ENCODE results near the gene THBS2.
"Not testable (repeated sequence)": the region's sequence is repeated elsewhere in the genome, so short reads cannot be mapped to it uniquely, and the experiment has no call there.

THBS2 gene

GRCh38 chr6:169208011-169208410 is 45.6 kb downstream of the THBS2 start:
- DNase-seq (ENCODE audit: low read depth): no peak

- no peak for DNase-seq (ENCODE audit: low read depth)
Observed at GRCh38 chr6:169207482-169207881, 46.2 kb downstream of the THBS2 start.

GRCh38 chr6:169205176-169206160 is 48.2 kb downstream of the THBS2 start:
- DNase-seq (ENCODE audit: low read depth): no peak

- DNase-seq (ENCODE audit: low read depth): no peak
Observed at GRCh38 chr6:169204167-169204566, 49.5 kb downstream of the THBS2 start.

DNA sequence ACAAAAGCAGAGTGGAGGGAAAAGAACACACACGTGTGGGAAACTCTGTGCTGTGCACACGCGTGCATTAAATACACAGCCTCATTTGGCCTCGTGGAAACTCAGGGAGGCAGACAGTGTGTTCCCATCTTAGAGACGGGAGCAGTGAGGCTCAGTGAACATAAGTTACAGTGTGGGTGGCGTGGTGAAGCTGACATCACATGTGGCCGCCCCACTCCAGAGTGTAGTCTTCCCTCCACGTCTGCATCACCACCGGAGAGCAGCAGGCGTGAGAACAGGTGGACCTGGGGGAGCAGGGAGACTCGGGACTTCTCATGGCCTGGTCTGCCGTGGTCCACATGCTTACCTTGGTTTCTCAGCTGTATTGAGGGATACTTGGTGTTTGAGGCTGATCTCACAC is 51.7 kb downstream of the THBS2 start:
- no peak for DNase-seq (ENCODE audit: low read depth)

DNA sequence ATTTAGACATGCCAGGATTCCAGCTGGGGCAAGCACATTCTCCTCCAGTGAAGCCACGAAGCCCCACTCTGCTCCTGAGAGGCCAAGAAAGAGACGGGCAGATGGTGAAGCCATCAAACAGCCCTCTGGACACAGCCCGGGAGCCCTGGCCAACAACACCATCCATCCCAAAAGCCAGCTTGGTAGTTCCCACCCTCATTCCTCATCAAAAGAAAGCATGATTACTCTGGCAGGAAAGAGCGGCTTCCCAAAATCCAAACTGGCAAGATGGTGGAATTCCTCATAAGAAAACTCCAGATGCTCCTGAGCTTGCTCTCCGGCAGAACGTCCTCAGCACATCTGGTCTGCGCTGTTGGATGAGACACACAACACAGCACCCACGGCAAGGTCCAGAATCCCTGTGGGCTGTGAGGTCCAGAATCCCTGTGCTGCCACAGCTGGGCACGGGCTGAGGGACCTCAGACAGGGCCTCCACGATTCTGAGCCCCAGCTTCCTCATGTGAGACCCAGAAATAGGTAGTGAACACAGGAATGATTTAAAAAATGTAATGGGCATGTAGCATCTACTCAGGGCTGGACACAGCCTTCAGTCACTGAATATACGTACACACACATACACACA is 52.6 kb downstream of the THBS2 start:
- DNase-seq (ENCODE audit: low read depth): no peak

DNA sequence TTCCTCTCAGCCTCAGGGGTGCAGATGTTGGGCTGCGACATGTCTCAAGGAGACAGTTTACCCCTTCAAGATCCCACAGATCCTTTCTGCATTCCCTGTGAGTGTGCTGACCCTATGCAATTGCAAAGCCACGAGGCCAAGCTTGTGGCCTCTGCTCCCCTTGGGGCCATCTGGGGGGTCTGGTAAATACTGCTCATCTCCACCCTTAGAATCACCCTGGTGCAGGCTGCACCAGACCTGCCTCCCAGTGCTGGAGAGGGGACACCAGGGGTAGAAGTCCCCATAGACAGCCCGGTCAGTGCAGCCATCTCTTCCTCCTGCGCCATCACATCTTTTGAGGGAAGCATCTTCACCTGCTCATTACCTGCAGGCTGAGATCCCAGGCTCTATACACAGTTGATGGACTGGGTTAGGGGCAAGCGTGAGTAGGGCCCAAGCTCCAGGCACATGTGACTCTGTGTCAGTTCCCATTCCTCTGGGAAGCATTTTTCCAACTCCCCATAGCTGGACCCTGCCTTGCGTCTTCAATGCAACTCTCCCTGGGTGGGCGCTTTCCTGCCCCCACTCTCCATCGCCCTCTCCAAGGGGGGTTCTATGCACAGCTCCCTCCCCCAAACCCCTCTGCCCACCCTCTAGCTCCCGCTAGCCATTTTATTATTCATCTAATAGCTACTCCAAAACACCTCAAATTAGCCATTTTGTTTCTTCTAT is 53.9 kb downstream of the THBS2 start:
- DNase-seq (ENCODE audit: low read depth): no peak

- DNase-seq (ENCODE audit: low read depth): no peak
Observed at GRCh38 chr6:169198885-169199284, 54.8 kb downstream of the THBS2 start.

GRCh38 chr6:169197929-169198328 is 55.7 kb downstream of the THBS2 start:
- not testable (repeated sequence) for DNase-seq (ENCODE audit: low read depth)

GRCh38 chr6:169196279-169196678 is 57.4 kb downstream of the THBS2 start:
- not testable (repeated sequence) for DNase-seq (ENCODE audit: low read depth)

DNA sequence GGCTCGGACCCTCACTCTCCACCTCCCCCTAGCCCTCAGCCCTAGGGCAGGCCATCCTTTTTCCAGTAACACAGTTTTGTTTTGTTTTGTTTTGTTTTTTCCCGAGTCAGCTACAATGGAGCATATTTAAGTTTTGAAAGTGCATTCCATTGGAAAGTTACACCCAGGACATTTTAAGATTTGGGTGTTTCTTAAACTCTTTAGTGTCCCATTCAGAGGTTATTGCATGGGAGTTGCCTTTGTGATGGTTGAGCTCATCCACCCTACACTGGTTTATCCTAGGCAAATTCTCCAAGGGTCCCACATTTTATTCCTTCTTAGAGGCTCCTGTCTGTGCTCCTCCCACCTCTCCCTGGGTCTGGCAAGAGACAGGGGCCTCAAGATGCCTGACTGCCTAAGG is 58.9 kb downstream of the THBS2 start:
- no peak for DNase-seq (ENCODE audit: low read depth)

DNA sequence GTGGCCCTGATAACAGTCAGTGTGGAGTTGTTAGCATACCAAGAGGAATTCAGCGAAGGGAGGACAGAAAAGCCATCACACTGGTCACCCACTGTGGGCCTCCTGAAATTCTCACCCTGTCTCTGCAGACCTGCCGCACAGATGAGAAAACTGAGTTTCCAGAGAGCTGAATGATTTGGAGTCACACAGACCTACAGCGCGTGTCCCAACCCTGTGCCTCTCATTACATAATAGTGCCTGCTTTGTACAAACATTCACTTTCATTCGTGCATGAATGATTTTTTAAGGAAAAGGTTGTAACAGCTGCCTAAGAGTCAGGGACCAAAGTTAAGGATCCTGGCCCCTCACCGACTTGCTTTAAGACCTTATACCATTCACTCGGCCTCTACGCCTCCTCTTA is 62.7 kb downstream of the THBS2 start:
- DNase-seq (ENCODE audit: low read depth): no peak

GRCh38 chr6:169190144-169190584 is 63.5 kb downstream of the THBS2 start:
- no peak for DNase-seq (ENCODE audit: low read depth)

DNA sequence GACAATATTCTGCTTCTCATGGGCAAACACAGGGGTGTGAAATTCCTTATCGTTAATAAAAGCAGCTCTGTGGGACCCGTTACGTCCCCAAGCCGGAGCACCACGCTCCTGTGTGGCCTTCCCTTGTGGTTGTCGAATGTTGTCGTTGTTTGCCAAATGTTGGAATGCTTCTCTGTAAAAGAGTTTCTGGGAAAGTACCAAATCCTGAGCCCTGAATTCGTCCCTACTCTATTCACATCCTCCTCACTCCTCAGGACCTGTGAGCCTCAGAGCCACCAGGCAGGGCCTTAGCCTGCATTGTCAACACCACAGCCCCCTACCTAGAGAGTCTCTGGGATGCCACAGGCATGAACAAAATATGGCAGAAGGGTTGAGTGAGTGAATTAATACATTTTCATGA is 64.0 kb downstream of the THBS2 start:
- no peak for DNase-seq (ENCODE audit: low read depth)

DNA sequence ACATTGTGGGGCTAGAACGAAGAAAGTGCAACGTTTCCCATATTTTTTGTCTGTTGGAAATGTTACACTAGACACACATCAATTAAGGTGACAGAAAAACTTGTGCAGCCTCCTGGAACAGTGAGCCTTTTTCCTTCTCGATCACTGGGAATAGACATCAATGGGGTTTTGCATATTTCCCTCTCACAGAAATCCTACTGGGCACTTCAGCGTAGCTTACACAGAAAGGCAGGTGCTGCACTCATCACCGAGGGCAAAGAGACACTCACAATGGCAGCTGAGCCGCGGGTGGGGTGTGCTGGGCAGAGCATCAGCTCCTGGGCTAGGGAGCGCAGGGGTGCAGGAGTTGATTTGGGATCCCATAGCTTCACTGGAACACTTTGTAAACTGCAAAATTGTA is 64.5 kb downstream of the THBS2 start:
- DNase-seq (ENCODE audit: low read depth): no peak

DNA sequence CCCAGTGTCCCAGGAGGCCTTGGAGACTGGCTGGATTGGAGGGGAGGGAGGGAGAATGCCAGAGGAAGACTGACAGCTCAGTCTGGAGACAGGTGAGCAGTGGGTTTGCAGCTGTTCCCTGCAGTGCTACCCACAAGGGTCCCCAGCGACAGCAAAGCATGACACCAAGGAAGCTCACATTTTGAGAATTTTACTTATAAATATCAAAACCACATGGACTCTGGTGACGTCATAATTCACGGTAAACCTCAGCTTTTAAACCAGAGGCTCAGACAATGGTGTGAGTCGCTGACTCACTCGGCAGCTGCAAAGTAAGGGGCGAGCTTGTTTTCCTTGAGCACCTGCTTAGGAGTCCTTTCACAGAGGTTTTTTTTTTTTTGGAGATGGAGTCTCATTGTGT is 65.2 kb downstream of the THBS2 start:
- no peak for DNase-seq (ENCODE audit: low read depth)

DNA sequence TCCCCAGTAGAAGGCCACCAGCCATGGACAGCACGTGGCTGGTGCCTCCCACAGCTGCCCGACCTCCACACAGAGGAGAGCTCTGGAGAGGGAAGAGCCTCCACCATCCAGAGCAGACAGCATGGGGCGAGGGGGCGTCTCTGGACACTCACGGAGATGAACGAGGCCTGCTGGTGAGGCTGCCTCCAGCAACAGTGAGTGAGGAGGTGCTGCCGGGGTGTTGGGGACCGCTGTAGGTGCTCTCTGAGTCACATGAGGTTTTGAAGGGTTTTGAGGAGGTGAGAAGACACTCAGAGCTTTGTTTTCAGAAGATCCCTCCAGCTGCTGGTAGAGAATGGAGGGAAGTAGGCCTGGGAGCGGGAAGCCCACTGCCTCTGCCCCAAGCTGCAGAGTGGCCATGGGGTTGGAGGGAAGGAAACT is 65.6 kb downstream of the THBS2 start:
- DNase-seq (ENCODE audit: low read depth): no peak

DNA sequence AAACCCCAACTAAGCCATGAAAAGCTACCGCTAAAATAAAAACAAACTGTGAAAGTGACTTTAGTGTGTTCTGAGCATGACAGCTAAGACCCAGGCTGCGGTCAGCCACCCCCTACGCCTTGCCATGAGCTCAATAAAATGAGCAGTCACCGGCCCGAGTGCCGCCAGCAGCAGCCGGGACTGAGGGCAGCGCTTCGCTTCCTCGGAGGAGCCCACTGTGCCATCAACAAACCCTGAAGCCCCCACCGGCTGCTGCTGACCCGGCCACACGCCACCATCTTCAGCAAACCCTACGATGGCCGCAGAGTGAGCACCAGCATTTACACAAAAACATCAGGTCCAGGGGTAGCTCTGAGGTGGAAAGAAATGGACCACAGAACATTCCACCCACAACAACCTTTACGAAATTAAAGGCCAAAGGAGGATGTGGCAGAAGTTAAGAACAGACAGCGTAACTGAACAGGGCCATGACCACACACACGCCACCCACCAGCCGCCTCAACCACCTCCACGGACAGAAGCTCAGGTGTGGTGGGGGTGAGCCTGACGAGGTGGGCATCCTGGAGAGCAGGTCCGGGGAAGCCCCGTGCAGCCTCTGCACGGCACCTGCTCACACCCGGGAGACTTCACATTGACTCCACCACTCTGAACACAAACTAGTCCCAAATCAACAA is 67.0 kb downstream of the THBS2 start:
- DNase-seq (ENCODE audit: low read depth): no peak

DNA sequence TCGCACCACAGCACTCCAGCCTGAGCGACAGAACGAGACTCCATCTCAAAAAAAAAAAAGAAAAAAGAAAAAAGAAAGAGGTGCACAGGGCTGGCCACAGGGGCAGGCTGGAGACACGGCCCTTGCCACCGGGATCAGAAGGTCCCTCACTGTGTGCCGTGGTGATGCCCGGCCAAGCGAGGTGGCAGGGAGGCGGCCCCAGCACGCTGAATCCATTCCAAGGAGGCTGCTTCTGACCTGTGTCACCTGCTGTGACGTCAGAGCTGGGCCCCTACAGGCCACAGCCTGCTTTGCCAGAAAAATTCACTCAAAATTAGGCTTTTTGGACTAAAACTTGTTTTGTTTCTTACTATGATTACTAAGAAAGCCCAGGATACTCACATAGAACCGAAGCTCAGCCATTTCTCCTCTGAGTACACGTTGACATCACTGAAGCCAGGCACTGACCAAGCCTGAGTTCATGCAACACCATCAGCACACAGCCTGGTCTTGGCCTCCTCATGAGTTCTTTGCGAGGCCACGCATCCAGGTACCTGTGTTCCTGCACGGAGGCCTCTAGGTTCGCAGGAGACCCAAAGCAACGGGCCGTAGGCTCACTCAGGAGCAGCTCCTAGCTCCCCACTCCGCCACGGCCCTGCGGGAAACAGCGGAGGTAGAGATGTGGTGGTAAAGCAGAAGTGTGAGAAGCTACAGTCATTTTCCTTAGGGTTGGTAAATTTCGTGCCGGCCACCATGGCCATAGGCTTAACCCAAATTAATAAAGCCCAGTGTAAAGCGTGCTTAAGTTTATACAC is 67.8 kb downstream of the THBS2 start:
- DNase-seq (ENCODE audit: low read depth): no peak

- DNase-seq (ENCODE audit: low read depth): no peak
Observed at GRCh38 chr6:169185011-169185521, 68.6 kb downstream of the THBS2 start.

DNA sequence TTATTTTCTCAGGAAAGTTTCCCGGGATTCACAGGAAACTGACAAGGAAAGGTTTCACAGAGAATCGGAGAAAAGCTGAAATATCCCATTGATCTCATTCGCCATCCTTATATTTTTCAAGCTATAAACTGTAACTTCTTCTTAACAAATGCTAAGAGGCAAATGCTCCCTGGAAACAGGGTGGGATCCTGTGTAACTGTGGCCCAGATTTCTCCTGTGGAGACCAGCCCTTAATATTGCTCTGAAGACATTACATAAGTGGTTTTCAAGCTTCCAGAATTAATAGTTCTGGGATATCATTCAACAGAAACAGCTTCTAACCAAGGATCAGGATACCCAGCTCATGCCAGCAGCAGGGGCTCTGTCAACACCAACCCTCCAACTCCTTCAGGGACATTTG is 69.2 kb downstream of the THBS2 start:
- no peak for DNase-seq (ENCODE audit: low read depth)
